ENCODE measurements around the gene NTSR2.

The NTSR2 gene

GRCh38 chr2:11655495-11655894 lies 14.5 kb downstream of the NTSR2 start:
- no peak for DNase-seq

GRCh38 chr2:11652553-11652952 lies 17.4 kb downstream of the NTSR2 start:
- DNase-seq = no peak

- DNase-seq = no peak
Observed at GRCh38 chr2:11651856-11652548, 18.0 kb downstream of the NTSR2 start.

- no peak for DNase-seq
Observed at GRCh38 chr2:11649093-11649492, 20.9 kb downstream of the NTSR2 start.

- DNase-seq = no peak
Observed at GRCh38 chr2:11647834-11648600, 22.0 kb downstream of the NTSR2 start.

- no peak for DNase-seq
Observed at GRCh38 chr2:11646530-11646929, 23.5 kb downstream of the NTSR2 start.

GRCh38 chr2:11644293-11644692 lies 25.7 kb downstream of the NTSR2 start:
- DNase-seq = no peak

- DNase-seq = no peak
Observed at GRCh38 chr2:11642972-11643371, 27.0 kb downstream of the NTSR2 start.

- DNase-seq = no peak
Observed at GRCh38 chr2:11640132-11640531, 29.9 kb downstream of the NTSR2 start.

GRCh38 chr2:11639503-11639902 lies 30.5 kb downstream of the NTSR2 start:
- no peak for DNase-seq

- DNase-seq = no peak
Observed at GRCh38 chr2:11637546-11637945, 32.4 kb downstream of the NTSR2 start.

- no peak for DNase-seq
Observed at GRCh38 chr2:11636593-11637295, 33.3 kb downstream of the NTSR2 start.

GRCh38 chr2:11635141-11635540 lies 34.9 kb downstream of the NTSR2 start:
- no peak for DNase-seq

GRCh38 chr2:11634584-11634983 lies 35.4 kb downstream of the NTSR2 start:
- DNase-seq = no peak

- no peak for DNase-seq
Observed at GRCh38 chr2:11633923-11634478, 36.0 kb downstream of the NTSR2 start.

GRCh38 chr2:11631462-11631861 lies 38.5 kb downstream of the NTSR2 start:
- DNase-seq = no peak

- DNase-seq = no peak
Observed at GRCh38 chr2:11630855-11631254, 39.1 kb downstream of the NTSR2 start.

- DNase-seq = no peak
Observed at GRCh38 chr2:11629851-11630250, 40.1 kb downstream of the NTSR2 start.

GRCh38 chr2:11629215-11629614 lies 40.8 kb downstream of the NTSR2 start:
- no peak for DNase-seq

- DNase-seq = no peak
Observed at GRCh38 chr2:11628675-11629074, 41.3 kb downstream of the NTSR2 start.

GRCh38 chr2:11625671-11626070 lies 44.3 kb downstream of the NTSR2 start:
- DNase-seq = no peak

GRCh38 chr2:11624893-11625292 lies 45.1 kb downstream of the NTSR2 start:
- DNase-seq = no peak

GRCh38 chr2:11622611-11623010 lies 47.4 kb downstream of the NTSR2 start:
- DNase-seq = no peak

GRCh38 chr2:11621410-11621809 lies 48.6 kb downstream of the NTSR2 start:
- no peak for DNase-seq
